Transverse colon (tissue), 4 donors: ENCODE measurements around the gene DCLK2.

Source experiments
- EP300 ChIP-seq: sonication (generic); formaldehyde crosslinking; IDR thresholded peaks from one replicate; pipeline ENCODE4 v1.6.1; 2017; ENCODE audit warnings: antibody characterized with exemption, low read depth
- POLR2A ChIP-seq: fragments of 450-650 bp; IDR thresholded peaks from one replicate; pipeline ENCODE4 v1.6.1; 2016; ENCODE audit warnings: antibody characterized with exemption, mild to moderate bottlenecking, moderate library complexity
- POLR2AphosphoS5 ChIP-seq, 3 donors: sonication (generic); formaldehyde crosslinking; IDR thresholded peaks; one replicate each; pipeline ENCODE4 v1.6.1; 2016; ENCODE audit warnings: antibody characterized with exemption in 3 of 3
- TF ChIP-seq, protein P1 (sequence below), 5 experiments: fragments of 200-600 bp in 3 of 5; fragments of 450-650 bp in 2 of 5; sonication (generic) in 3 of 5; IDR thresholded peaks; 1 replicate in 2 of 5; 2 replicates in 3 of 5; pipeline ENCODE4 v1.5.1; 2016 to 2017; ENCODE audit warnings: antibody characterized with exemption in 5 of 5, inconsistent platforms in 3 of 5, mild to moderate bottlenecking in 2 of 5, moderate library complexity in 1 of 5

DNA sequence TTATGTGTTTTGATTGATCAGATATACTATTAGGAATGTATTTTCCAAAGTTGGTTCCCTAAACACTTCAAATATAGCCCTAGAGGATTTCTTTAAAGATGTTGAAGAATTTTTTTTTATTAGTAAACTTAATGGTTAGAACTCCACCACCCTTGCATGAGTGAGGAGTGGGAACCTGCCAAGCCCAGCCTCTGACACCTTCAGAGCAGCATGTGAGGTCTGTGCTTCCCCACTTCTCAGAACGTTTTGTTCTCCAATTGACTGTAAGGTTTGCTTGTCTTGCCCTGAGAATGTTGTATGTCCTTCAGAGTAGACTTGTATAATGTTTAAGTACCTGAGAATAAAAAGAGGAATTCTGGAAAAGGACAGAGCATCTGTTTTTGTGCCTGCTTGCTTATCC is 126.8 kb downstream of the DCLK2 start:
- TF ChIP-seq, protein P1, sequence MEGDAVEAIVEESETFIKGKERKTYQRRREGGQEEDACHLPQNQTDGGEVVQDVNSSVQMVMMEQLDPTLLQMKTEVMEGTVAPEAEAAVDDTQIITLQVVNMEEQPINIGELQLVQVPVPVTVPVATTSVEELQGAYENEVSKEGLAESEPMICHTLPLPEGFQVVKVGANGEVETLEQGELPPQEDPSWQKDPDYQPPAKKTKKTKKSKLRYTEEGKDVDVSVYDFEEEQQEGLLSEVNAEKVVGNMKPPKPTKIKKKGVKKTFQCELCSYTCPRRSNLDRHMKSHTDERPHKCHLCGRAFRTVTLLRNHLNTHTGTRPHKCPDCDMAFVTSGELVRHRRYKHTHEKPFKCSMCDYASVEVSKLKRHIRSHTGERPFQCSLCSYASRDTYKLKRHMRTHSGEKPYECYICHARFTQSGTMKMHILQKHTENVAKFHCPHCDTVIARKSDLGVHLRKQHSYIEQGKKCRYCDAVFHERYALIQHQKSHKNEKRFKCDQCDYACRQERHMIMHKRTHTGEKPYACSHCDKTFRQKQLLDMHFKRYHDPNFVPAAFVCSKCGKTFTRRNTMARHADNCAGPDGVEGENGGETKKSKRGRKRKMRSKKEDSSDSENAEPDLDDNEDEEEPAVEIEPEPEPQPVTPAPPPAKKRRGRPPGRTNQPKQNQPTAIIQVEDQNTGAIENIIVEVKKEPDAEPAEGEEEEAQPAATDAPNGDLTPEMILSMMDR (IDR thresholded peaks at IDR 0.05), result no peak
- TF ChIP-seq EP300, result no peak
- TF ChIP-seq POLR2A, result no peak
- TF ChIP-seq POLR2AphosphoS5 (IDR thresholded peaks at IDR 0.05), result no peak
